Activated naive CD4-positive, alpha-beta T cell treated with anti-CD3 and anti-CD28 coated beads for 36 hours (primary cell): ENCODE results near the gene ZNF768. TPM values are rescaled to one million over a fixed set of nuclear protein-coding genes. Genes with fewer than 3 reads are reported as not detected.
A peak's percentile ranks its signal among the peaks of the same experiment; 100 is the strongest.
"Not testable (repeated sequence)": the region's sequence is repeated elsewhere in the genome, so short reads cannot be mapped to it uniquely, and the experiment has no call there.

Experiments
- CTCF ChIA-PET: fragments of 350-600 bp; sonication (Branson Sonifier 250); formaldehyde crosslinking; loops from one replicate; lab custom pipeline; 2021; ENCODE audit warnings: antibody characterized with exemption; lab: Charles Lee
- DNase-seq: peaks from one replicate; pipeline ENCODE4 v3.0.0-alpha.2; 2020
- H3K27ac Mint-ChIP-seq: one replicate; pipeline ENCODE4 v1.8.0; 2021; ENCODE audit warnings: mild to moderate bottlenecking, mixed read lengths
- H3K27me3 Mint-ChIP-seq: one replicate; pipeline ENCODE4 v1.8.0; 2021; ENCODE audit warnings: low read depth, mixed read lengths
- H3K36me3 Mint-ChIP-seq: one replicate; pipeline ENCODE4 v1.8.0; 2021; ENCODE audit warnings: low read depth, mixed read lengths
- H3K4me1 Mint-ChIP-seq: one replicate; pipeline ENCODE4 v1.8.0; 2021; ENCODE audit warnings: low read depth, mixed read lengths
- H3K4me3 Mint-ChIP-seq: one replicate; pipeline ENCODE4 v1.8.0; 2021; ENCODE audit warnings: mild to moderate bottlenecking, moderate library complexity, mixed read lengths
- H3K9me3 Mint-ChIP-seq: one replicate; pipeline ENCODE4 v1.8.0; 2021; ENCODE audit warnings: mixed read lengths
- intact Hi-C: fragments of 100-400 bp; cut with micrococcal nuclease; formaldehyde crosslinking; loops from one replicate; pipeline ENCODE4 v1.15.1; 2023
- total RNA-seq, 2 experiments: library from RNA; stranded (reverse); gene quantifications; one replicate each; pipeline ENCODE4 v1.2.3, GENCODE V29; 2021

ZNF768 gene
- total RNA-seq, 2 experiments from 2014 or later, result 7.8 to 8.3 TPM

GRCh38 chr16:30539000-30539964 is 12.9 kb upstream of the ZNF768 start:
- no peak for DNase-seq
- Mint-ChIP-seq H3K27ac (no peak overlapping the region), H3K27me3 (no peaks in the 10 kb centered on the region), H3K9me3 (no peaks in the 10 kb centered on the region), H3K36me3 (peaks cover 35% of the 10 kb centered on the region), H3K4me3 (no peak overlapping the region), H3K4me1 (peaks cover 28% of the 10 kb centered on the region)
- CTCF ChIA-PET, result interaction anchor here (1.0 to 1.4 kb wide), 2 partner anchors 59 to 109 kb away, joined by 3 read pairs; partner anchors contain the start of gene DCTPP1
- intact Hi-C loops, result no loop called here

GRCh38 chr16:30536391-30537024 is 10.1 kb upstream of the ZNF768 start:
- H3K27me3 Mint-ChIP-seq, intact Hi-C loops, H3K9me3 Mint-ChIP-seq, DNase-seq: not testable (repeated sequence)
- CTCF ChIA-PET, result interaction anchor here (0.7 to 3.5 kb wide), 21 partner anchors 17 to 122 kb away, joined by 3 to 26 read pairs (median 6); partner anchors contain the start of genes FBRS, ITGAL, ZNF688 and ZNF764
- H3K4me3 Mint-ChIP-seq, result peak overlapping the region; percentile 96
- H3K27ac Mint-ChIP-seq, result peak overlapping the region; percentile 99
- H3K36me3 Mint-ChIP-seq, result peaks cover 39% of the 10 kb centered on the region
- H3K4me1 Mint-ChIP-seq, result peaks cover 34% of the 10 kb centered on the region

- CTCF ChIA-PET, result interaction anchor here (0.6 to 3.5 kb wide), 32 partner anchors 18 to 123 kb away, joined by 3 to 26 read pairs (median 4); partner anchors contain the start of genes DCTPP1, FBRS, ITGAL and ZNF688
- Mint-ChIP-seq H3K27me3 (no peaks in the 10 kb centered on the region), H3K36me3 (peaks cover 39% of the 10 kb centered on the region), H3K27ac (peak overlapping the region; percentile 99), H3K4me3 (peak overlapping the region; percentile 96), H3K9me3 (no peaks in the 10 kb centered on the region), H3K4me1 (peaks cover 38% of the 10 kb centered on the region)
- intact Hi-C loops, result loop anchor here (1.0 to 2.0 kb wide), 11 partner anchors 8 to 164 kb away; partner anchors contain the start of genes DCTPP1, FBRS, SEPHS2 and ZNF764
- DNase-seq, result peak; percentile 85
Measured at GRCh38 chr16:30535777-30536190, 9.4 kb upstream of the ZNF768 start.

GRCh38 chr16:30535106-30535776 is 8.9 kb upstream of the ZNF768 start:
- no peaks in the 10 kb centered on the region for H3K9me3 Mint-ChIP-seq
- CTCF ChIA-PET, result interaction anchor here (0.6 to 3.5 kb wide), 32 partner anchors 16 to 123 kb away, joined by 3 to 26 read pairs (median 4); partner anchors contain the start of genes DCTPP1, FBRS, ITGAL and ZNF688
- intact Hi-C loops, result loop anchor here (1.0 to 2.0 kb wide), 11 partner anchors 8 to 164 kb away; partner anchors contain the start of genes DCTPP1, FBRS, SEPHS2 and ZNF764
- DNase-seq, result peak; percentile 47
- H3K27me3 Mint-ChIP-seq, result no peaks in the 10 kb centered on the region
- H3K36me3 Mint-ChIP-seq, result peaks cover 39% of the 10 kb centered on the region
- peak overlapping the region; percentile 96 for H3K4me3 Mint-ChIP-seq
- H3K4me1 Mint-ChIP-seq, result peaks cover 44% of the 10 kb centered on the region
- H3K27ac Mint-ChIP-seq, result peak overlapping the region; percentile 99

GRCh38 chr16:30534368-30535105 is 8.2 kb upstream of the ZNF768 start, which contains the start of gene ZNF747:
Gene ZNF747, minus strand, starts transcription at chr16:30534858. Its CDS starts 179 bp downstream, at chr16:30534679.
- intact Hi-C loops, result loop anchor here (1.0 to 2.0 kb wide), 12 partner anchors 7 to 163 kb away; partner anchors contain the start of genes DCTPP1, FBRS, SEPHS2 and ZNF764
- peak within 1 kb of the TSS; percentile 99 for H3K27ac Mint-ChIP-seq
- H3K27me3 Mint-ChIP-seq, result no peaks in the 10 kb centered on the region
- H3K4me3 Mint-ChIP-seq, result peak within 1 kb of the TSS; percentile 96
- peaks cover 39% of the 10 kb centered on the region for H3K36me3 Mint-ChIP-seq
- CTCF ChIA-PET, result interaction anchor here (0.9 to 3.5 kb wide), 17 partner anchors 17 to 115 kb away, joined by 3 to 26 read pairs (median 9); partner anchors contain the start of genes DCTPP1, ZNF688, ZNF764 and ZNF785
- peak; percentile 94 for DNase-seq
- H3K9me3 Mint-ChIP-seq, result no peaks in the 10 kb centered on the region
- H3K4me1 Mint-ChIP-seq, result peaks cover 49% of the 10 kb centered on the region

- CTCF ChIA-PET, result interaction anchor here (0.6 to 3.5 kb wide), 5 partner anchors 18 to 85 kb away, joined by 3 to 26 read pairs (median 3); partner anchors contain the start of genes ZNF688 and ZNF785
- no peaks in the 10 kb centered on the region for H3K27me3 Mint-ChIP-seq
- peaks cover 33% of the 10 kb centered on the region for H3K36me3 Mint-ChIP-seq
- H3K4me3 Mint-ChIP-seq, result peak overlapping the region; percentile 96
- peak; percentile 56 for DNase-seq
- no peaks in the 10 kb centered on the region for H3K9me3 Mint-ChIP-seq
- H3K4me1 Mint-ChIP-seq, result peaks cover 53% of the 10 kb centered on the region
- intact Hi-C loops, result loop anchor here (1.0 to 2.0 kb wide), 3 partner anchors 25 to 125 kb away; partner anchors contain the start of genes FBRS, ZNF764 and ZNF785
- H3K27ac Mint-ChIP-seq, result peak overlapping the region; percentile 99
Measured at GRCh38 chr16:30533748-30534367, 7.5 kb upstream of the ZNF768 start.

GRCh38 chr16:30533146-30533522 is 6.8 kb upstream of the ZNF768 start:
- peak overlapping the region; percentile 76 for H3K27ac Mint-ChIP-seq
- intact Hi-C loops, result no loop called here
- peak overlapping the region; percentile 72 for H3K4me3 Mint-ChIP-seq
- H3K27me3 Mint-ChIP-seq, result no peaks in the 10 kb centered on the region
- H3K9me3 Mint-ChIP-seq, result no peaks in the 10 kb centered on the region
- peaks cover 53% of the 10 kb centered on the region for H3K4me1 Mint-ChIP-seq
- DNase-seq, result no peak
- CTCF ChIA-PET, result interaction anchor here (1.4 to 3.5 kb wide), 2 partner anchors 39 to 84 kb away, joined by 9 to 26 read pairs; partner anchors contain the start of gene ZNF688
- H3K36me3 Mint-ChIP-seq, result peaks cover 30% of the 10 kb centered on the region

GRCh38 chr16:30532285-30533145 is 6.1 kb upstream of the ZNF768 start:
- DNase-seq, result no peak
- Mint-ChIP-seq H3K27me3 (no peaks in the 10 kb centered on the region), H3K9me3 (no peaks in the 10 kb centered on the region), H3K27ac (no peak overlapping the region), H3K4me3 (peak overlapping the region; percentile 72), H3K36me3 (peaks cover 25% of the 10 kb centered on the region), H3K4me1 (peaks cover 52% of the 10 kb centered on the region)
- CTCF ChIA-PET, result no interaction called here
- intact Hi-C loops, result no loop called here

GRCh38 chr16:30530163-30531037 is 4.0 kb upstream of the ZNF768 start:
- Mint-ChIP-seq H3K36me3 (peaks cover 7% of the 10 kb centered on the region), H3K9me3 (no peaks in the 10 kb centered on the region), H3K4me3 (no peak overlapping the region), H3K27ac (peak overlapping the region; percentile 81), H3K27me3 (no peaks in the 10 kb centered on the region), H3K4me1 (peaks cover 42% of the 10 kb centered on the region)
- intact Hi-C loops, result no loop called here
- DNase-seq, result peak; percentile 28
- CTCF ChIA-PET, result interaction anchor here (0.7 to 3.4 kb wide), 6 partner anchors 42 to 128 kb away, joined by 3 to 8 read pairs (median 3); partner anchors contain the start of genes DCTPP1, FBRS and SEPHS2
